ENCODE data around the gene SUSD1. TPM values are rescaled to one million over a fixed set of nuclear protein-coding genes. Genes with fewer than 3 reads are reported as not detected.
"Not testable (repeated sequence)": the region's sequence is repeated elsewhere in the genome, so short reads cannot be mapped to it uniquely, and the experiment has no call there.

SUSD1 gene
- total RNA-seq, 1 donor from 2014 or later = 6.8 TPM

DNA sequence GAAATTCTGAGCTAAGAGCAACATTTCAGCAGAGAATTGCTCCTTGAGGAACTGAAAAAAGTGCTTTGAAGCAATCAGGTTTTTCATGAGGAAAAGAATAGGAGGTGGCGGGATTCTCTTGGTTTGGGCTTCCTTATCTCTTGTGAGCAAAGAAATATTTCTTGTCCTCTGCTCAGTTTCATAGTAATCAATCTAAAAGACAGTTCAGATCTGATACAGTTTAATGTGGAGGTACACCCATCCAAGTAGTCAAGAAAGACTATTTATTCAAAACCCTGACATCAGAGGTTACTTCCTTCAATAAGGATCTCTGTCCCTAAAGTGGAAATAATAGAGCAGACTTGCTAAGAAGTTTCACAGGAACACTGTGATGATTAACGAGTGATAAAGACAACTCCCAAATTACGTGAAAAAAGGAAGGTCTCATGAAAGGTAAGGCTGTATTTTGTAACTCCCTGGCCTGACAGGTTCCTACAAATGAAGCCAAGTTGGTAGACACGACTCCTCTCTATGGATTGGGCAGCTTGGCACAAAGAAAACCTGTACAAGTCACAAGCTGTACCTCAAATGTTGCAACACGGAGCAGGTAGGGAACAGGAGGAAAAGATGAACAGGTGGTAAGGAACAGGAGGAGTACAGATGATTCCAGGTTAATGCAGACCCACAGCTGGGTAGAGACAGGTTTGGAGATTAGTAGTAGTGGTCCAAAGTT, 94.1 kb downstream of the SUSD1 start:
- intact Hi-C loops (cut with micrococcal nuclease) = no loop called here

DNA sequence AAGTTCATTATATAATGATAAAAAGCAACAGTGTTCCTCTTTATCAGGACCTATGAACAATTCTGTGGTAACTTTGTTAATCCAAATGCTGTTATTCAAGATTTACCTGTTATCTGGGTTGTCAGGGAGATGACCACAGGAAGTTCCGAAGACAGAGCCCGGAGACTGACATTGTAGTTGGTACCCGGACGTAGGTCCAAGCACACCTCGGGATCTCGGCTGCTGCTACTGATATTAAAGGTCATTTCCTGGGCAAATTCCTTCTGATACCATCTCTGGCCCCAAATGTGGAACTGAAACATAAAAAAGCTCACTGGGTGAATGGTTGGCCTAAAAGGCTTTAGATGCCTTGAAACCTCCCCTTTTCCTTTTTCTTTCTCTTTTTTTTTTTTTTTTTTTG, 96.7 kb downstream of the SUSD1 start:
- DNase-seq = no peak
- intact Hi-C loops (cut with micrococcal nuclease) = no loop called here
- no peak for ATAC-seq

More for the DNA sequence above, 94.1 kb downstream of the SUSD1 start:
- DNase-seq (no peak), ATAC-seq (no peak)

DNA sequence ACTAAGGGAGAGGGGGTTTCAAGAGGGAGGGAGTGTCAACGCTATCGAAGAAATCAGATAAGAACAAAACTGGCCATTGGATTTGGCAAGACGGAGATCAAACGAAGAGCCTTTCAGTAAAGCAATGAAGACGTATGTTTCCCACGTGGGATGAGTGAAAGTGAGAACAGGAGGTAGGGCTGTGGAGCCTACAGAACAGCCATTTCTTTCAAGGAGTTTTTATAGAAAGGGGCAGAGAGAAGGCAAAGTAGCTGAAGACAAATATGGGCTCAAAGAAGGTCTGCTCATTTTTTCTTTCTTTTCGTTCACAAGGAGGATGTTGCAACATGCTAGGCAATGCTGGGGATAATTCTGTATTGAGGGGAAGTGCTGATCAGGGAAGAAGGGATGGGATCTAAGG, 98.3 kb downstream of the SUSD1 start:
- no peak for ATAC-seq
- intact Hi-C loops (cut with micrococcal nuclease) = no loop called here
- no peak for DNase-seq

DNA sequence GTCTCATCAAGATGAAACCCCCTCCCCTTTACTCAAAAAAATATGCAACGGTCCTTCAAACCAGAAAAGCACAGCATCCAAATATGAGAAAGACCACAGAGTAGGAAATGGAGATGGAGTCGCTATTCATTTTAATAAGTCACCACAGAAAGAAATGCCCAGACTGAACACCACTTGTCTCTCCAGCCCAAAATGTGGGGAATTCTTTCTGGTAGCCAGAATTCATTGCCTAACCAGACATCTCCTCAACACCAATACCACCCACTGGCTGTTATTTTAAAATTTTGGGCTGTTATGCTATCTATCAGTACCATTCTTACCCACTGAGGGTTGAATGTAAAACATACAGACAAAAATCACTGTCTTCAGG, 100.1 kb downstream of the SUSD1 start:
- ATAC-seq (no peak), DNase-seq (no peak)
- intact Hi-C loops (cut with micrococcal nuclease) = no loop called here

DNA sequence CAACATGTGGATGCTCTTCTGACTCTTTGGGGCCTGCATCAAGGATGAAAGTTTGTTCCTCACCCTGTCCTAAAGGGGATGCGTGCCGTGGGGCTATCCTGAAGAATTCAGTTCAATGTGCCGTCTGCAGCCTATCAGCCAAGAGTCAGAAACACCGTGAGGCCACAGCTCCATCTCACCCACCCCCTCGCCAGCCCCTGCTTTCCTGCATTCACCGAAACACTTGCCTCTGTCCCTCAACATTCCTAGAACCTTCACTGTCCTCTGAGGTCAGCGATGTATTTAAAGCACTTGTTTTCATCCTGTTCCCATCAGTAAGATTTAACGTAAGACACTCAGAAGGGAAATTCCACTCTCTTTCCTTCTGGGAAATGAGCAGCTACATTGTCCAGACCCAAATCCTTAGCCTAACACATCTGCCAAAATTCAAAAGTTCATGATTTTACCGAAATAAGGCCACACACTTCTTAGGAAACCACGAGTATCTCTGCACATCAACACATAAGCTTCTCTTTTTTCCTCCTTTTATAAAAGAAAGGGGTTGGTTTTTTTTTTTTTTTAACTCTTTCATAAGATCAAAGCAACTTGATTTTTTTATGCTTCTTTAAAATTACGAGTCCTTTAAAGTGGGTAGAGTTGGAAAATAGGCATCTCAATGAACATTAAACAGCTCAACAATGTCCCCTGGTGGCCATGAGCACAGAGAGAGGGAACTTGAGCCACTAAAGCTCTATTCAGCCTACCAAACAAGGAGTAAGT, 100.7 kb downstream of the SUSD1 start:
- peak; percentile 48 for DNase-seq
- ATAC-seq = peak; percentile 90
- intact Hi-C loops (cut with micrococcal nuclease) = loop anchor here (1.0 kb wide), 1 partner anchor 314 kb away; no protein-coding TSS in a partner anchor

DNA sequence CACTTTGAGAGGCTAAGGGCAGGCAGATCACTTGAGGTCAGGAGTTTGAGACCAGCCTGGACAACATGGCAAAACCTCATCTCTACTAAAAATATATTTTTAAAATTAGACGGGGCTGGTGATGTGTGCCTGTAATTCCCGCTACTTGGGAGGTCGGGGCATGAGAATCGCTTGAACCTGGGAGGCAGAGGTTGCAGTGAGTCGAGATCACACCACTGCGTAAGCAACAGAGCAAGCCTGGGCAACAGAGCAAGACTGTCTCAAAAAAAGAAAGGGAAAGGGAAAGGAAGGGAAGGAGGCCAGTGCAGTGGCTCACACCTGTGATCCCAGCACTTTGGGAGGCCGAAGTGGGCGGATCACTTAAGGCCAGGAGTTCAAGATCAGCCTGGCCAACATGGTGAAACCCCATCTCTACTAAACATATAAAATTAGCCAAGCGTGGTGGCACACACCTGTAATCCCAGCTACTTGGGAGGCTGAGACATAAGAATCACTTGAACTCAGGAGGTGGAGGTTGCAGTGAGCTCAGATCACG, 101.4 kb downstream of the SUSD1 start:
- not testable (repeated sequence) for ATAC-seq, DNase-seq
- intact Hi-C loops (cut with micrococcal nuclease) = loop anchor here (1.0 kb wide), 1 partner anchor 313 kb away; no protein-coding TSS in a partner anchor

DNA sequence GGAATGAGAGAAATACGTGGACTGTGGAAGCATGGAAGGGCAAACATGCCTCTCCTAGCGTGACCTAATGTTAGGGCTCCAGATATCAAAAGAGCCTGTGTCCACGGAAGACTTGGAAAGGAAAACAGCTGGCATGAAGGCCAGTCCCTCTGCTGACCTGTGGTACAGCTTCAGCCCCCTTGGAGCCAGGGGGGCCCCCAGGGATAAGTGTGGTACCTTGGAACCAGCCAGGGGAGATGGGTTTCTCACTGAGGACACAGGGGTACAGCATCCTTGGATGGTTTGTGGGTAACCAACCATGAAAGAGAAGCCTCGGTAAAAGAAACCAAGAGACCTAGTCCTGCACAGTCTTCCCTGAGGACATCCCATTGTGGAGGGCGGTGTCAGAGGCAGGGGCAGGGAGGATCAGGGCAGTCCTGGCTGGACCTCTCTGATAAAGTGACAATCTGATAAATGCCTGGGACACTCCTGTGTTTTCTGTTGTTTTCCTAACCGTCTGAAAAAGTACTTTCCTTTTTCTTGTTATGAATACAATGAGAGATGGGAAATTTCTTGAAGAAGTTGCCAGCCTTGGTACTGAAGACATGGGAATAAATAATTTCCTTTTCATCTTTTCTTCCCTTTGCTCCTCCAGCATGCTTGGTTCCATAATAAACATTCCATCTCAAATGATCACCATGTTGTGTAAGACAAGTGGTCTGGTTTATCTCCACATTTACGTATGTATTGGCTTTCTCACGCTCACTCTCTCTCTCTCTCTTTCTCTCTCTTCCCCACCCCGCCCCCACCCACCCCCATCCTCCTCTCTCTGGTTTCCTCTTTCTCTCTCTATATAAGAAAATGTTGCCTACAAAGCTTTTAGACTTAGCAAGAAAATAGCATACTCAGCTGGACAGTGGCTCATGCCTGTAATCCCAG, 102.1 kb downstream of the SUSD1 start:
- no peak for DNase-seq
- ATAC-seq = no peak
- intact Hi-C loops (cut with micrococcal nuclease) = no loop called here

DNA sequence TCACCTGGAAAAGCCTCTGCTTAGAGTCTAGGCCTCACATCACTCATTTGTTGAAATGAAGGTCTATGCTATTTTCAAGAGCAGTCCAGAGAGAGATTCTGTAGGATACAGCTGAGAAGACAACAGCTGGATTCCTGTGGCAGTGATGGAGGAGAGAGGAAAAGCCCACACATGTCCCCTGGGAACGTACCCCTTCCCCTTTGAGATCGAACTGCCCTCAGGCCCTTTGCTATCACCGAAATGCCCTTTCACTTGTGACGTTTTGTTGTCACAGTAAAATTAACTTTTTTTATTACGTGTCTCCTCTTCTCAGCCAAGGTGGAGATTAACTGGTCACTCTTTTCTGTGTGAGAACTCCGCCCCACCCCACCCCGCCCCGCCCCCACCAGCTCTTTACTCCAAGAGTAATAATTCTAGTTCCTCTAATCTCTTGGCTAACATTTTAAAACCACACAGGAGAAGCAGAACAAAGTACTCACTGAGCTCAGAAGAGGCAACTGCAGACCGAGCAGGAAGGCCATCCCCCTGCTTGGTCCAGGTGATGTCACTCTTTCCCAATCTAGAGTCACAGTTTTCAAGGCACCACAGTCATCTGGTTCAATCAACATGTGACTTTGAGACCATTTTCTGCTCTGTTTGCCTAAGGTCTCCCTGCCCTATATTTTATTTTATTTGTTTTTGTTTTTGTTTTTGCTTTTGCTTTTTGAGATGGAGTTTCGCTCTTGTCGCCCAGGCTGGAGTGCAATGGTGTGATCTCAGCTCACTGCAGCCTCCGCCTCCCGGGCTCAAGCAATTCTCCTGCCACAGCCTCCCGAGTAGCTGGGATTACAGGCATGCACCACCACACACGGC, 105.6 kb downstream of the SUSD1 start:
- intact Hi-C loops (cut with micrococcal nuclease) = no loop called here
- DNase-seq (no peak), ATAC-seq (no peak)

DNA sequence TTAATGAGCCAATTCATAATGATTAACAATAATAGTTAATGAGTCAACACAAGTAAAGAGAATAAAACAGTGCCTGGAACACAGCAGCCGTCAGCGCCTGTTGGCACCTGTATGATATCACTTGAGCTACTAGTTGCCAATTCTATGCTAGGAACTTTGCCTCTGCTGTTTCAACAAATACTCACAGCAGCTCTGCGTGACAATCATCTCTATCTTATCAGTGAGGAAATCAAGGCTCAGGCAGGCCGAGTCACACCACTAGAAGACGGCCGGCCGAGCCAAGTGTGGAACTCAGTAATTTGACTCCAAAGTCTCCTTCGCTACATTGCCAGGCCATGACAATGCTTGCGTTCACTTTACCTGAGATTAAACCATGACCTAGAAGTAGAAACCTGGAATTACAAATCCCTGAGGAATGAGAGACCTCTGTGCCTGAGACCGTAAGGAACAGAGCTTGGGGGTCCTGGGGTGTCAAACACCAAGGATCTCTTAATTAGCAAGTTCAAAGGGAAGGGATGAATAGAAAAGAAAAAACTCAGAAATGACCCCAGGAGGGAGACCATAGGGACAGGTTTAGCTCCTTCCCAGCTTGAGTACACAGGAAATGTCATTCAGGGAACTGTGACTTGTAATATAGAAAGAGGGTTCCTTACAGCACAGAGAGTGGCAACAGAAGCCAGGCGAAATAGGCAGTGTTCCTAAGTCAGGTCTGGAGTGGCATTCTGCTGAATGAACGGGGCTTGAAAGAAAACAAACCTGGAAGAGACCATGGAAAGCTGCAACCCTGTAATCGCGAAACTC, 109.1 kb downstream of the SUSD1 start:
- intact Hi-C loops (cut with micrococcal nuclease) = no loop called here
- no peak for ATAC-seq
- DNase-seq = no peak

DNA sequence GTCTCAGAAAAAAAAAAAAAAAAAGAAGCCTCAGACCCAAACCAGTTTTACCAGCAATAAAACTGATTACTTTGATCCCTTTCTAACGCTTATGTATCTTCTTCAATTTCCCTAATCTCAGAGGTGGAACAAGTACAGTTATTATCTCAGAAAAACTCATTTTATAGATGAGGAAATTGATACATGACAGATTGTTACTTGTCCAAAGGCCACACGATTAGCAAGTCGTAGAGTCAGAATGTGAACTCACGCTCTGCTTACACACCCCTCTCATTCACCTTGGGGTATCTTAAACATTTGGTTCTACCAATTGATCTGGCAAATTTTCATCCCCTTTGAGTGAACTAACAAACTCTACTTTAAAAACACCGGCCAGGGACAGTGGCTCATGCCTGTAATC, 110.2 kb downstream of the SUSD1 start:
- no peak for ATAC-seq
- intact Hi-C loops (cut with micrococcal nuclease) = no loop called here
- DNase-seq = no peak

DNA sequence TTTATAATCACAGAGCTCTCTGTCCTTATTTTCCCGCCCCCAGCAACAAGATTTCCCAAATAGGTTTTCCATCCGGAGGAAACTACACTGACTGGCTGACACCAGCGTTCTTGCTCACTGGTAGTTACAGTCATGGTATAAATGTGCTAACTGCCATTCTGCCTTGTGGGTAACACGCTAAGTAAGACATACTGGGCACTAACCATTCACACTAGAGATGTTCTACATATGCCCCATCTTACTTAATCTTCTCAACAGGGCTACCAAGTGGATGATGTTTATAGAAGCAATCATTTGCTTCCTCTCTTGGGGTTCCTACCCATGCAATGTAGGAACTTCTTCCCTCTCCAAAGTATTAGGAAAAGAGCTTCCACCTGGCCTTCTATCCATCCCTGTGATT, 111.5 kb downstream of the SUSD1 start:
- ATAC-seq (no peak), DNase-seq (no peak)
- intact Hi-C loops (cut with micrococcal nuclease) = no loop called here

DNA sequence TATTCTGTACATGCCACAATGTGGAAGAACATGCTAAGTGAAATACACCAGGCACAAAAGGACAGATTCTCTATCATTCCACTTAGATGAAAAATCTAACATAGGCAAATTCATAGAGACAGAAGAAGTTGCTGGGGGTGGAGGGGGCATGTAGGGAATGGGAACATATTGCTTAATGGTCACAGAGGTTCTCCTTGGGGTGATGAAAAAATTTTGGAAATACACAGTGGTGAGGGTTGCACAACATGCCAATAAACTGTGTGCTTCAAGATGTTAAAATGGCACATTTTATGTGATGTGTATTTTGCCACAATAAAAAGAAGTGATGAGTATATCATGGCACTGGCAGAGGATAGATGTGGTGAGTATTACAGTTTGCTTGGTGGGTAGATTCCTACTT, 111.9 kb downstream of the SUSD1 start:
- DNase-seq (no peak), ATAC-seq (peak; percentile 35)
- intact Hi-C loops (cut with micrococcal nuclease) = no loop called here

DNA sequence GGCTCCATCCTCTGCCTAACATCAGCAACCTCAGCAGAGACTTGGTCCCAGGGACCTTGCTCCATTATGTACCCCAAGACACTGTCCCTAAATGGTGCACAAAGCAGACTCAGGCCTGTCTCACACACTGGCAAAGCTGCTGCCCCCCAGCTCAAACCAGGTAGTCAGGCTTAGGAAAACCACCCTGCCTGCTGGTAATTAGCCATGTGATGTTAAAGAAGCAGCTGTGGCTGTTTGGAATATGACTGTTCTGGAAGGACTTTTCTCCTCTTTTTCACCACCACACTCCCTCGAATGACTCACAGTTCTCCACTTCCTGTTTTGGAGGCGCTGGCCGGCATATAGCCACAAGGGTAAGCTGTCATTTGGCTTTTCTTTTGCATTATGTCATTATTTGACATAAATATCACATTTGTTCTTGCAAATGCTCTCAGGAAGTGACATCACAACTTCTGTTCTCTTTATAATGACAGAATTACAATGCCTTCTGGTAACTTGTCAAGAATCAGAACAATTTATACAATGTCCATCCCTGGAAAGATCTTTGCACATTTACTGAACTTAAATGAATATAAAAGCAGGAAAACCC, 113.9 kb downstream of the SUSD1 start:
- DNase-seq (peak; percentile 50), ATAC-seq (peak; percentile 85)
- intact Hi-C loops (cut with micrococcal nuclease) = no loop called here

DNA sequence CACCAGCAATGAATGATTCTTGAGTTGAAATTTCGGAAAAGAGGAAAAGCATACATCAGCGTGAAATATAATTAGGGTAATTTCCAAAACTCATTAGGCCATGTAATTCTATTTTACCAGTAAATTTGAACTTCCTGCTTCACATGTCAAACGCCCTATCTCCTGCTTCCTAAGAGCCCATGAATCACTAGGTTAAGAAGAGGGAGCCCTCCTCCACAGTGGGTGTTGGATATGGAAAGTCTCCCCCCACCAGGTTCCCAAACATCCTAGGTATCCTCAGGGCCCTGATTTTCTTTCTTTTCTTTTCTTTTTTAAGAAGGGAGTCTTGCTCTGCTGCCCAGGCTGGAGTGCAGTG, 115.2 kb downstream of the SUSD1 start:
- intact Hi-C loops (cut with micrococcal nuclease) = no loop called here
- ATAC-seq (no peak), DNase-seq (no peak)

DNA sequence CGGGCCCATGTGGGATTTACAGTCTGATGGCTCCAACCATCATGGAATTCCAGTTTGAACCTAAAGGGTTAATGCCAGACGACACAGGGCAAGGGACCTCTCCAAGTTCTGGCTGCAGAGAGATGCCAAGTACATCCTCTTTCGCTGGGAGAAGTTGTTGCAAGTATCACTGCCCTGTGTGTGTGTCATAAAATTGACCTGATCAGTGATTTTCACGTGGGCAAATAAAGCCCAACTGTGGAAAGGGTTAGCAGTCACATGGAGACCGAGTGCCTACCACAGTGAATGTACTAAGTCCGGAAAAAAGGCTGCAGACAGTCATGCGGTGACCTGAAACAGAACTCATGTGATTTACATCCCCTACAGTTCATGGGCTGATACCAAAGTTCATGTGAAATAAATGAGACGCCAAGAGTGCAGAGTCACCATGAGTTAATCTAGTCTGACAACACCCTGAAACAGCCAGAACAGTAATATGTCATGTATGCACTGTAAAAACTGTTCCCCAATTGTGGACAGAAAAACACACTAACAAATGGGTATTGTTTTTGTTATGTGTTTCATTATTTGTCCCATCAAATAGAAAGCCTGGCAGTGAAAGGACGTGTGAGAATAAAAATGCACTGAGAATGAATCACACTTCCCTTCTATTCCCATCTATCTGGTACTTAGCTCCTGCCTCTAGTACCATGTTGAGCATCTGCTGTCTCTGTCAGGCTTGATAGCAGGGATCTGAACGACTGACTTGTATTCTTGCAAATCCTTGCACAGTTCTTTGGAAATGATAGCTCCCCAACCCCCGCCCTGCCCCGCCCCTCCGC, 115.7 kb downstream of the SUSD1 start:
- DNase-seq (no peak), ATAC-seq (peak; percentile 45)
- intact Hi-C loops (cut with micrococcal nuclease) = no loop called here

DNA sequence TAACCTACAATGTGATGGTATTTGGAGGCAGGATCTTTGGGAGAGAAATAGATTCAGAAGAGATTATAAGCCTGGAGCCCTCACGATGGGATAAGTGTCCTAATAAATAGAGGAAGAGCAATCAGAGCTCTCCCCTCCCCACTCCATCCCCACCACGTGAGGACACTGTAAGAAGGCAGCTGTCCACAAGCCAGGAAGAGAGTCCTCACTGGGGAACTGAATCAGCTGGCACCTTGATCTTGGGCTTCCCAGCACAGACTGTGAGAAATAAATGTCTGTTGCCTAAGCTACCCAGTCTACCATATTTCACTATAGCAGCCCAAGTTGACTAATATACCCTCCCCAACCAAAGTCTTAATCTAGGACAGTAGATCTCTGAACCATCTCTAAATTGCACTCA, 118.1 kb downstream of the SUSD1 start:
- DNase-seq (no peak), ATAC-seq (no peak)
- intact Hi-C loops (cut with micrococcal nuclease) = no loop called here

DNA sequence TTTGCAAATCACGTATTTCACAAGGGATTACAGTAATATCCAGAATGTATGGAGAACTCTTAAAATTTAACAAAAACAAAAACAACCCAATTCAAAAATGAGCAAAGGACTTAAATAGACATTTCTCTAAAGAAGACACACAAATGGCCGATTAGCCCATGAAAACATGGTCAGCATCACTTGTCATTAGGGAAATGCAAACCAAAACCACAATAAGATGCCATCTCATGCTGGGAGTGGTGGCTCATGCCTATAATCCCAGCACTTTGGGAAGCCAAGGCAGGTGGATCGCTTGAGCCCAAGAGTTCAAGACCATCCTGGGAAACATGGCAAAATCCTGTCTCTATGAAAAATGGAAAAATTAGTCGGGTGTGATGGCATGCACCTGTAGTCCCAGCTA, 120.2 kb downstream of the SUSD1 start:
- DNase-seq (no peak), ATAC-seq (no peak)
- intact Hi-C loops (cut with micrococcal nuclease) = no loop called here

Measured in left ventricle myocardium superior (tissue), 1 donor.